Stimulated activated naive CD8-positive, alpha-beta T cell treated with anti-CD3 and anti-CD28 coated beads, Interleukin-15, Interleukin-2, amounts not matched to agents 100 U/mL and 50 U/mL, for 24 hours (primary cell): ENCODE data around the gene SPIB.

Source experiments
- ATAC-seq: fragments of 150-1000 bp; cut with Tn5 transposase; one replicate; pipeline ENCODE4 v1.10.0; 2021
- DNase-seq: peaks from one replicate; pipeline ENCODE4 v3.0.0; 2021

Gene SPIB

GRCh38 chr19:50419022-50419579, 363 bp downstream of the SPIB start:
- DNase-seq = no peak
- no peak for ATAC-seq

GRCh38 chr19:50419580-50420035, 870 bp downstream of the SPIB start:
- ATAC-seq (no peak), DNase-seq (no peak)

DNA sequence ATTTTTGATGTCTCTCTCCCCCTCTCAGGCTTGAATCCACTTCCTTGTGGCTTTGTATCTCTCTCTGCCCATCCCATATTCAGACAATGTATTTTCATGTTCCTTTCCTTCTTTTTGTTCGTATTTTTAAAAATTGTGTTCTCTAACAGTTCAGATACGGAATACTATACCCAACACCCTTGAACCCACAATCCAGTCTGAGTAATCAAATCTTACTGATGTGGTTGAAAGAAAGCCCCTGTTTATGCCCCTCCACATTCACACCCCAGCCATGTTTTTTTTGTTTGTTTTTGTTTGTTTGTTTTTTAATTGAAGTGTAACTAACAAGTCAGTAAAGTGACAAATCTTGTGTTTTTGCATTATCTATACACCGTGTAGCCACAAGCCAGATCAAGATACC, 1.4 kb downstream of the SPIB start:
- ATAC-seq (no peak), DNase-seq (no peak)

GRCh38 chr19:50420808-50421207, 2.1 kb downstream of the SPIB start:
- ATAC-seq = no peak
- no peak for DNase-seq

GRCh38 chr19:50422397-50423278, 3.9 kb downstream of the SPIB start:
- no peak for ATAC-seq

DNA sequence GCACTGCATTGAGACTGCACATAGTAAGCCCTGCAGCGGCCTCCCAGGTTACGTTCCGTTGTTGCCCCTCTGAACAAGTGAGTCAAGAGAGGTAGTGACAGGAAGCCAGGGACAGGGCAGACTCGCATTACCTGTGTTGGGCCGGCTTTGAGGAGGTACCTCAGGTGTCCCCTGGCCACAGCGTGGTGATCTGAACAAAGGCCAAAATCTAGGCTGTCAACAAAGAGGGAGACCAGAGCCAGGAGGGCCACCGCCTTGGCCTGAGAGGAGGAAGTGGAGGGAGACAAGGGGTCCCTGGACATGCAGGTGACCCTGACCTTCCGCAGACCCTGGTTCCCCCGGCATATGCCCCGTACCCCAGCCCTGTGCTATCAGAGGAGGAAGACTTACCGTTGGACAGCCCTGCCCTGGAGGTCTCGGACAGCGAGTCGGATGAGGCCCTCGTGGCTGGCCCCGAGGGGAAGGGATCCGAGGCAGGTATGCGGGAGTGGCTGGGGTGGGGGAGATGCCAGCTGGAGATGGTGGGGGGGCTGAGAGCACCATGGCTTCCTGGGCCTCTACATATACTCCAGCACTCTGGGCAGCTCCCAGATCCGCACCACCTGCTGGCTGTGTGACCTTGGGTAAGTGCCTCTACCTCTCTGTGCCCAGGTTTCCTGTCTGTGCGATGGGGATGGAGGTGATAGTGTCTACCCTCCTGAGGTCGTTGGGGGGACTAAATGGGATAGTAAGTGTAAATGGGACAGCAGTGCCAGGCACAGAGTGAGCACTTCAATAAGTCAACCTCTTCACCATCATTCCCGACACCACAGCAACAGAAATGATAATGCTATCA, 4.8 kb downstream of the SPIB start:
- DNase-seq (no peak), ATAC-seq (no peak)

More at GRCh38 chr19:50422397-50423278, 3.9 kb downstream of the SPIB start:
- DNase-seq = no peak

DNA sequence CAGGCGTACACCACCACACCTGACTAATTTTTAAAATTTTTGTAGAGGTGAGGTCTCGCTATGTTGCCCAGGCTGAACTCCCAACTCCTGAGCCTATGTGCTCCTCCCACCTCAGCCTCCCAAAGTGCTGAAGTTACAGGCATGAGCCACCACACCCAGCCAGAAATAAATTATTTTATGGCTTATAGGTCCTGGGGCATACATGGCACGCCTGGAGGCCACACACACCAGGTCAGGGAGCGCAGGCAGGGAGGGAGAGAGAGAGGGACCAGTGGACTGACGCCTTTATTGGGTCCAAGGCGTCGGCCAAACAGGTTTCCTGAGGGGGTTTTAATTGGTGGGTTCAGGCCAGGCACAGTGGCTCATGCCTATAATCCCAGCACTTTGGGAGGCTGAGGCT, 6.8 kb downstream of the SPIB start:
- DNase-seq = no peak
- no peak for ATAC-seq

DNA sequence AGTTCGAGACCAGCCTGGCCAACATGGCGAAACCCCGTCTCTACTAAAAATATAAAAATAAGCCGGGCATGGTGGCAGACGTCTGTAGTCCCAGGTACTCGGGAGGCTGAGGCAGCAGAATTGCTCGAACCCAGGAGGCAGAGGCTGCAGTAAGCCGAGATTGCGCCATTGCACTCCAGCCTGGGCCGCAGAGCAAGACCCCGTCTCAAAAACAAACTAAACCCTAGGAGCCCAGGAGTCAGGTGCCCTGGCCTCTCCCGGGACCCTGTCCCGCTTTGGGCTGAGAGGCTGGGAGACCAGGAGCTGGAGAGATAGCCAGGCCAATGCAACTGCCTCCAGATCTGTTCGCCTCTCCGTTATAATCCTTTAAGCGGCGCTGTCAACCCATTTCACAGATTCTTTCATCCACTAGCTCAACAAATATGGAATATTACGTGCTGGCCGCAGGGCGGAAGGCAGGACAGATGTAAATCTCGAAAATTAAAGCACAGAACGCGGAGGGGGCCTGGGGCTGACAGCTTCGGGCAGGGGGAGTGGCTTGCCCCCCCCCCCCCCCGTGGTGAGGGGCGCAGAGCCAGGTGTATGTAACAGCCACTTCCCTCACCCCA, 8.7 kb downstream of the SPIB start:
- DNase-seq (no peak), ATAC-seq (no peak)

DNA sequence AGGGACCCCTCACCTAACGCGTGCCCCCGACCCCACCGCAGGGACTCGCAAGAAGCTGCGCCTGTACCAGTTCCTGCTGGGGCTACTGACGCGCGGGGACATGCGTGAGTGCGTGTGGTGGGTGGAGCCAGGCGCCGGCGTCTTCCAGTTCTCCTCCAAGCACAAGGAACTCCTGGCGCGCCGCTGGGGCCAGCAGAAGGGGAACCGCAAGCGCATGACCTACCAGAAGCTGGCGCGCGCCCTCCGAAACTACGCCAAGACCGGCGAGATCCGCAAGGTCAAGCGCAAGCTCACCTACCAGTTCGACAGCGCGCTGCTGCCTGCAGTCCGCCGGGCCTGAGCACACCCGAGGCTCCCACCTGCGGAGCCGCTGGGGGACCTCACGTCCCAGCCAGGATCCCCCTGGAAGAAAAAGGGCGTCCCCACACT, 9.3 kb downstream of the SPIB start:
- ATAC-seq (no peak), DNase-seq (peak; percentile 44)

GRCh38 chr19:50428772-50429463, 10.2 kb downstream of the SPIB start:
- no peak for DNase-seq
- no peak for ATAC-seq

DNA sequence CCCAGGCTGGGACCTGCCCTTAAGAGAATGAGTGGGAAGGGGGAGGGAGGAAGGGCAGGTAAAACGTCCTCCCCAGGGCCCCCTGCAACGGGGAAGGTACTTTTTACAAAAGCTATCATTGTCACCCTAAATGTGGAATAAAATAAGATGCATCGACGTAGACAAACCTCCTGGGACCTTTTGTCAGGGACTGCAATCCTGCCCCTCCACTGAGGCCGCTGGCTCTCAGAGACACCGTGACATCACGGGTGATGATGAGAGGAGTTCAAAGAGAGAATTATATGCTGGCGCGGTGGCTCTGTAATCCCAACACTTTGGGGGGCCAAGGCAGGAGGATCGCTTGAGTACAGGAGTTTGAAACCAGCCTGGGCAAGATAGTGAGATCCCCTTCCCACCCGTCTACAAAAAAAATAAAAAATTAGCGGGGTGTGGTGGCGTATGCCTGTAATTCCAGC, 12.2 kb downstream of the SPIB start:
- ATAC-seq = no peak
- no peak for DNase-seq

- ATAC-seq (peak; percentile 85), DNase-seq (peak; percentile 89)
Measured at GRCh38 chr19:50431343-50432220, 12.8 kb downstream of the SPIB start.

DNA sequence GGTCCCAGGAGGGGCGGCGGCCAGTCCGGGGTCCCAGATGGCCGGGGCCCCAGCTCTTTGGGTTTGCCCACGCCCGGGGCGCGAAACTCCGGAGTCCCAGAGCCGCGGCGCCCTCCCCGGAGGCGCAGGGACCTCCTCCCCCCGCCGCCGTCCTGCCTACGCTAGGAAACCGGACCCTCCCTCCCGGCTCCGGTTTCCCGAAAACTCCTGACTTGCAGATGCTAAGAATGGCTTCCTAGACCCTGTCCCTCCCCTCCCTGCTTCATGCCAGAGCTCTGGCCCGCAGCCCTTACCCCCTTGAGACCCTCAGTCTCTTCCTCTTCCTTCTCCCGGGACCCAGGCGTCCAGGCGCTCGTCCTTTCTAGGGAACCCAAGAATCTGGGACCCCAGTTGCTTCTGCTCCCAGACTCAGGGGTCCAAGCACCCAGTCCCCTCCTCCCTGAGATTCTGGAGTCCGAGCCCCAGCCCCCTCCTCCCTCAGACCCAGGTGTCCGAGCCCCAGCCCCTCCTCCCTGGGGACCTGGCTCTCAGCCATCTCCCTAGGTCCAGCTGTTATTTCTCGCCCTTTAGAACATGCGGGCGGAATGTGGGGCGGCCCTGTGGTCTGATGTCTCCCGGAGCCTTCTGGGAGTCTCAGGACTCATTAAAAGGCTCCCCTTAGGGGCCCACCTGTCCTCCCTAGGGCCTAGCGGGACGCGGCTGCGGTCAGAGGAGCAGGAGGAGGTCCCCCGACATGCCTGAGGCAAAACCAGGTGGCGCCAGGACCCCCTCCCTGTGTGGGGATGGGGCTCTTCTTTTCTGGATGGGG, 13.7 kb downstream of the SPIB start, which contains the start of gene MYBPC2:
MYBPC2 (plus strand) TSS at position 672 of the 808 bp plus-strand sequence; CDS start at position 734, 62 bp downstream.
- DNase-seq (no peak), ATAC-seq (no peak)

- DNase-seq (no peak), ATAC-seq (no peak)
Measured at GRCh38 chr19:50433201-50434180, 14.8 kb downstream of the SPIB start.

- ATAC-seq (no peak), DNase-seq (no peak)
Measured at GRCh38 chr19:50434525-50434924, 15.8 kb downstream of the SPIB start.

DNA sequence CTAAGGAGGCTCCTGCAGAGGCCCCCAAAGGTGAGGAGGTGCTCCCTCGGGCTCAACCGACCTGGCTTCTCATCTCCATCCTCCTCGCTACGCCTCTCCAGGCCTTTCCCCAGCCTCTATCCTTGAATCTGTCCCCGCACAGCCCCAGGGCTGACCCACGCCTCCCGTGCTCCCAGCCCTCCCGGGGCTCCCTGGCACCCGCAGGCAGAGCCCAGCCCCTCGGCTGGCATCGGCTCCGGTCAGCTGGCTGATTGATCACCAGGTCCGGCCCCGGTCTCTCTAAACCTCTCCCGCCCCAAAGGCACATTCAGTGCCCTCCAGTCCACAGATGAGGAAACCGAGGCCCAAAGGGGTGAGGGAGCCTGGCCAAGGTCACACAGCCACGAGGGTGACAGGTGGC, 16.5 kb downstream of the SPIB start:
- DNase-seq = no peak
- no peak for ATAC-seq

- DNase-seq (no peak), ATAC-seq (no peak)
Measured at GRCh38 chr19:50435627-50436026, 16.9 kb downstream of the SPIB start.

DNA sequence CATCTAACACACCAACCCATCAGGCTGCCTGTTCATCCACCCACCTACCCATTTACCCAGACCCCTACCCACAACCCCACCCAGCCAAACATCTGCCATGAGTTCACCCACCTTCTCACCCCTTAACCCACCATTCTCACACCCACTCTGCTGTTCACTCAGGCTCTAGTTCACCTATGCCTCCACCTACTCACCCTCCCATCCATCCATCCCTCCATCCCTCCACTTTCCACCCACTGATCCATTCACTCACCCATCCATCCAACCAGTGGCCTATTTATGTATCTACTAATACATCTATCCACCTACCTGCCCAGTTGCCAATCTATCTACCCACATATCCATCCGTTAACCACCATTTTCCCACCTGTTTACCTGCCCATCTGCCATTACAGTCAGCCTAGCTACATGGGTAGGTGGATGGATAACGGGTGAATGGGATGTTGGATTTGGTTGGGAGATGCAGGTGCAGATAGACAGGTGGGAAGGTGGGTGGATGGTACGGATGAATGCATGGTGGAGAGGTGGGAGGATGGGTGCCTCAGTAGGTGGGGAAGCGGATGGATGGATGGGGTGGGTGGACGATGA, 19.2 kb downstream of the SPIB start:
- no peak for ATAC-seq
- no peak for DNase-seq
